ENCODE data around the gene TNS1. TPM values are rescaled to one million over a fixed set of nuclear protein-coding genes. Genes with fewer than 3 reads are reported as not detected.

TNS1 gene
- total RNA-seq, 2 donors from 2014 or later = 168 to 174 TPM

- no peak for DNase-seq
- WGBS, 2 donors = 75 to 85% methylated on average over 7 to 9 of the region's 9 CpGs
Observed at GRCh38 chr2:217911283-217912097, 91.3 kb downstream of the TNS1 start.

DNA sequence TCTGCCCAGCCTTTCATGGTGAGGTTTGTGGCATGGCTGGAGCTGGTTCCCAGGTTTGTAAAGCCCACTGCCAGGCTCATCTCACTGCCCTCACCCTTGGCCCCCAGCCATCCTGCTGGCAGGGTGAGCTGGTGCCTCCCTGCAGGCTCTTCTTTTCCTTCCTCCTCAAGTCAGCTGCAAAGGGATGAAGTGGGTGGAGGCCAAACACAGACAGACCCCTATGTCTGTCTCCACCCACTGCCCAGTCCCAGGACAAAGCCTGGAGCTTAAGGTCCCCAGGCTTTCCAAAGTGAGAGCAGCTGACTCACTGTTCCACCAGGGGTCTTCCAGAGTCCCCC, 92.0 kb downstream of the TNS1 start:
- no peak for ATAC-seq
- Histone ChIP-seq H3K36me3 (replicated peaks in 1 of 2; ENCODE audit: insufficient read depth in 1 of 2, low read depth in 2 of 2) (no peaks in the 10 kb centered on the region), H3K4me1 (peaks cover 82% of the 10 kb centered on the region)

More at GRCh38 chr2:217911283-217912097, 91.3 kb downstream of the TNS1 start:
- H3K4me3 ChIP-seq = no peak overlapping the region
- no peaks in the 10 kb centered on the region for H3K9me3 ChIP-seq
- TF ChIP-seq POLR2A (IDR thresholded peaks at IDR 0.05) (no peak), CTCF (IDR thresholded peaks at IDR 0.05) (no peak)
- intact Hi-C loops (cut with DNase I) = no loop called here
- peaks cover 80% of the 10 kb centered on the region for H3K4me1 ChIP-seq
- H3K27ac ChIP-seq = peak overlapping the region; percentile 23 to 89 (median 52)
- H3K36me3 ChIP-seq (replicated peaks in 1 of 2; ENCODE audit: insufficient read depth in 1 of 2, low read depth in 2 of 2) = no peaks in the 10 kb centered on the region
- no peaks in the 10 kb centered on the region for H3K27me3 ChIP-seq
- no peak for ATAC-seq

GRCh38 chr2:217909156-217909820, 93.5 kb downstream of the TNS1 start:
- ATAC-seq (no peak), DNase-seq (no peak)
- Histone ChIP-seq H3K27ac (peak overlapping the region; percentile 33 to 89 (median 52)), H3K4me3 (no peak overlapping the region), H3K27me3 (no peaks in the 10 kb centered on the region), H3K36me3 (replicated peaks in 1 of 2; ENCODE audit: insufficient read depth in 1 of 2, low read depth in 2 of 2) (no peaks in the 10 kb centered on the region), H3K9me3 (no peaks in the 10 kb centered on the region), H3K4me1 (peaks cover 91% of the 10 kb centered on the region)
- WGBS, 2 donors = 31 to 65% methylated on average over 4 to 10 of the region's 10 CpGs
- TF ChIP-seq POLR2A (IDR thresholded peaks at IDR 0.05) = no peak
- TF ChIP-seq CTCF (IDR thresholded peaks at IDR 0.05) = no peak
- intact Hi-C loops (cut with DNase I) = no loop called here

More for the DNA sequence above, 92.0 kb downstream of the TNS1 start:
- H3K4me3 ChIP-seq = no peak overlapping the region
- no peaks in the 10 kb centered on the region for H3K27me3 ChIP-seq
- no peak for DNase-seq
- no peaks in the 10 kb centered on the region for H3K9me3 ChIP-seq
- H3K27ac ChIP-seq = peak overlapping the region; percentile 23 to 89 (median 52)
- intact Hi-C loops (cut with DNase I) = no loop called here
- no peak for TF ChIP-seq POLR2A (IDR thresholded peaks at IDR 0.05)

- TF ChIP-seq POLR2A (IDR thresholded peaks at IDR 0.05) = no peak
- TF ChIP-seq CTCF (IDR thresholded peaks at IDR 0.05) = no peak
- DNase-seq (no peak), ATAC-seq (no peak)
- no peak overlapping the region for H3K4me3 ChIP-seq
- WGBS, 2 donors = 82 to 87% methylated on average over 7 to 8 of the region's 8 CpGs
- intact Hi-C loops (cut with DNase I) = no loop called here
- peak overlapping the region; percentile 25 to 92 (median 70) for H3K27ac ChIP-seq
- no peaks in the 10 kb centered on the region for H3K27me3 ChIP-seq
- H3K4me1 ChIP-seq = peaks cover 91% of the 10 kb centered on the region
- no peaks in the 10 kb centered on the region for H3K36me3 ChIP-seq (replicated peaks in 1 of 2; ENCODE audit: insufficient read depth in 1 of 2, low read depth in 2 of 2)
- no peaks in the 10 kb centered on the region for H3K9me3 ChIP-seq
Observed at GRCh38 chr2:217908544-217908943, 94.3 kb downstream of the TNS1 start.

DNA sequence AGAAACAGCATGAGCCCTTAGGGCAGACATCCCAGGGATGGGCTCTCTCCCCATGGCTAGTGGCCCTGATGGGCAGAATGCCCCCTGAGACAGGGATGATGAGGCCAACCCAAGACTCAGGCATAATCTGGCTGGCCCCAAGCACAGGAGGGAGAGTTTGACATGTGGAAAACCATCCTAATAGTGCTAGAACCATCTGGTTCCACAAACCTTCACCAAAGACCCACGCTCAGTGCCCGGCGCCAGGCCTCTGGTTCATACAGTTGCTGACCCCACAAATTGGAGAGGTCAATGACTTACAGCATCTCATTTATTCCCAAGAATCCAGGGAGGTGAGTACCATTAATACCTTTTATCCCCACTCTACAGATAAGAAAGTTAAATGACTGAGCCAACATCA, 95.5 kb downstream of the TNS1 start:
- TF ChIP-seq CTCF (IDR thresholded peaks at IDR 0.05) (no peak), POLR2A (IDR thresholded peaks at IDR 0.05) (no peak)
- Histone ChIP-seq H3K4me1 (peaks cover 91% of the 10 kb centered on the region), H3K4me3 (no peak overlapping the region), H3K27ac (peak overlapping the region; percentile 5 to 92 (median 90)), H3K9me3 (no peaks in the 10 kb centered on the region), H3K27me3 (no peaks in the 10 kb centered on the region), H3K36me3 (replicated peaks in 1 of 2; ENCODE audit: insufficient read depth in 1 of 2, low read depth in 2 of 2) (no peaks in the 10 kb centered on the region)
- ATAC-seq = no peak
- intact Hi-C loops (cut with DNase I) = no loop called here
- no peak for DNase-seq
- 95% methylated on average over 3 of the region's 3 CpGs; no CpG with 5 or more reads in 1 of the 2 donors for WGBS, 2 donors
